ENCODE measurements around the gene ASPSCR1. TPM values are rescaled to one million over a fixed set of nuclear protein-coding genes. Genes with fewer than 3 reads are reported as not detected.

The ASPSCR1 gene
- total RNA-seq, 4 donors from 2014 or later = 11.7 to 24.4 (median 18.6) TPM

GRCh38 chr17:82029990-82030469 lies 52.6 kb downstream of the ASPSCR1 start:
- peak overlapping the region in 2 of 4 donors; percentile 58 for H3K27ac ChIP-seq
- H3K36me3 ChIP-seq = peaks cover 0 to 40% of the 10 kb centered on the region in 2 donors
- TF ChIP-seq POLR2AphosphoS5 (IDR thresholded peaks at IDR 0.05) = no peak
- TF ChIP-seq POLR2A (IDR thresholded peaks at IDR 0.05) = no peak
- no peak for TF ChIP-seq EP300 (IDR thresholded peaks at IDR 0.05)
- TF ChIP-seq CTCF (IDR thresholded peaks at IDR 0.05) = no peak
- ATAC-seq = peak; percentile 1
- peak overlapping the region in 1 of 2 donors; percentile 56 for H3K4me3 ChIP-seq
- H3K4me1 ChIP-seq = peaks cover 0 to 26% (median 16%) of the 10 kb centered on the region in 3 donors
- peaks cover 8% of the 10 kb centered on the region for H3K27me3 ChIP-seq
- WGBS, 2 donors (ENCODE audit: low coverage in 1 of 2) = 67% methylated on average over 1 of the region's 31 CpGs; no CpG with 5 or more reads in 1 of the 2 donors
- no peaks in the 10 kb centered on the region for H3K9me3 ChIP-seq

- Histone ChIP-seq H3K36me3 (peaks cover 0 to 46% of the 10 kb centered on the region in 2 donors), H3K27me3 (peaks cover 8% of the 10 kb centered on the region), H3K9me3 (no peaks in the 10 kb centered on the region), H3K4me1 (peaks cover 0 to 31% (median 16%) of the 10 kb centered on the region in 3 donors), H3K4me3 (peak overlapping the region; percentile 28 to 56), H3K27ac (peak overlapping the region in 3 of 4 donors; percentile 38 to 58 (median 58))
- 0% methylated on average over 4 of the region's 94 CpGs; no CpG with 5 or more reads in 1 of the 2 donors for WGBS, 2 donors (ENCODE audit: low coverage in 1 of 2)
- ATAC-seq = peak; percentile 84
- TF ChIP-seq POLR2AphosphoS5 (IDR thresholded peaks at IDR 0.05) (no peak), POLR2A (IDR thresholded peaks at IDR 0.05) (no peak), EP300 (IDR thresholded peaks at IDR 0.05) (no peak), CTCF (IDR thresholded peaks at IDR 0.05) (peak in 3 of 4 experiments; percentile 95 to 97 (median 97))
Measured at GRCh38 chr17:82030470-82031302, 53.3 kb downstream of the ASPSCR1 start.

- no peaks in the 10 kb centered on the region for H3K9me3 ChIP-seq
- ATAC-seq = peak; percentile 5
- peaks cover 0 to 48% of the 10 kb centered on the region in 2 donors for H3K36me3 ChIP-seq
- H3K4me3 ChIP-seq = peak within 1 kb of the TSS; percentile 28 to 56
- no CpG with 5 or more reads among the region's 96 CpGs for WGBS, 2 donors (ENCODE audit: low coverage in 1 of 2)
- H3K27ac ChIP-seq = peak within 1 kb of the TSS in 3 of 4 donors; percentile 38 to 58 (median 58)
- no peak for TF ChIP-seq EP300 (IDR thresholded peaks at IDR 0.05)
- TF ChIP-seq CTCF (IDR thresholded peaks at IDR 0.05) = no peak
- no peak for TF ChIP-seq POLR2AphosphoS5 (IDR thresholded peaks at IDR 0.05)
- TF ChIP-seq POLR2A (IDR thresholded peaks at IDR 0.05) = no peak
- H3K4me1 ChIP-seq = peaks cover 0 to 38% (median 20%) of the 10 kb centered on the region in 3 donors
- H3K27me3 ChIP-seq = peaks cover 8% of the 10 kb centered on the region
Measured at GRCh38 chr17:82031303-82031884, 54.0 kb downstream of the ASPSCR1 start, which contains the start of gene RAC3. TSS of gene RAC3 (plus strand) at chr17:82031678. CDS start at chr17:82031762, 84 bp downstream.

GRCh38 chr17:82031885-82032627 lies 54.6 kb downstream of the ASPSCR1 start:
- Histone ChIP-seq H3K27me3 (peaks cover 8% of the 10 kb centered on the region), H3K27ac (no peak overlapping the region), H3K4me3 (peak overlapping the region in 1 of 2 donors; percentile 56), H3K36me3 (peaks cover 0 to 42% of the 10 kb centered on the region in 2 donors), H3K9me3 (no peaks in the 10 kb centered on the region), H3K4me1 (peaks cover 0 to 44% (median 25%) of the 10 kb centered on the region in 3 donors)
- no peak for ATAC-seq
- no CpG with 5 or more reads among the region's 59 CpGs for WGBS, 2 donors (ENCODE audit: low coverage in 1 of 2)
- TF ChIP-seq POLR2A (IDR thresholded peaks at IDR 0.05) (no peak), CTCF (IDR thresholded peaks at IDR 0.05) (no peak), POLR2AphosphoS5 (IDR thresholded peaks at IDR 0.05) (no peak), EP300 (IDR thresholded peaks at IDR 0.05) (no peak)

Data from gastroesophageal sphincter (tissue), 4 donors.